GM19023 (cell line): Measurements from ENCODE around the gene MMP19.

Experiments used
- ATAC-seq: cut with Tn5 transposase; IDR thresholded peaks from one replicate; pipeline ENCODE4 v1.9.1; 2021; ENCODE audit warnings: mild to moderate bottlenecking, moderate library complexity; ENCODE audit not compliant: unreplicated experiment

Gene MMP19

DNA sequence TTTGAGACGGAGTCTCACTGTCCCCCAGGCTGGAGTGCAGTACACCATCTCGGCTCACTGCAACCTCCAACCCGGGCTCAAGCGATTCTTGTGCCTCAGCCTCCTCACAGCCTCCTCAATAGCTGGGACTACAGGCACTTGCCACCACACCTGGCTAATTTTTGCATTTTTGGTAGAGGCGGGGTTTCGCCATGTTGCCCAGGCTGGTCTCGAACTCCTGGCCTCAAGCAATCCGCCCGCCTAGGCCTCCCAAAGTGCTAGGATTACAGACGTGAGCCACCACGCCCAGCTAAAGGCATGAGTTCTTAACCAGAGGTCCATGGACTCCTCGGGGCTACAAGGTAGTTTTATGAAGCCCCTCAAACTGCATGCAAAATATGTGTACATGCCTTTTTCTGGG lies 27.3 kb downstream of the MMP19 start:
- ATAC-seq, result no peak

DNA sequence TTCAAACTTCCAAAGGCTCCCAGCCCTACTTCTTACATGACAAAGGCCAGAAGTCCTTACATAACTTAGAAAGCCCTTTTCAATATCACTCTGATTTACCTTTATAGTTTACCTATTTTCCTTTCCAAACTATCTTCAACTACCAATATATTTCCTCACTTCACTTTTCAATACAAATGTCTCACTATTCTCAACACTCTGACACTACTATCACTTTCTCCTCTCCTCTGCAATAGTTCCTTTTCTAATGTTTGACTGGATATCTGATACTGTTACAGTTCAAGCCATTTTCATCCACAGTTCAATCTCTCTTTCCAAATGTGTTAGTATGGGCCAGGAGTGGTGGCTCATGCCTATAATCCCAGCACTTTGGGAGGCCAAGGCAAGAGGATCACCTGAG lies 28.5 kb downstream of the MMP19 start:
- no peak for ATAC-seq

GRCh38 chr12:55812088-55812487 lies 30.6 kb downstream of the MMP19 start:
- no peak for ATAC-seq

- no peak for ATAC-seq
Measured at GRCh38 chr12:55809274-55809673, 33.5 kb downstream of the MMP19 start.

GRCh38 chr12:55806982-55807381 lies 35.8 kb downstream of the MMP19 start:
- ATAC-seq, result no peak

- no peak for ATAC-seq
Measured at GRCh38 chr12:55797550-55797949, 45.2 kb downstream of the MMP19 start.

- ATAC-seq, result no peak
Measured at GRCh38 chr12:55797068-55797467, 45.7 kb downstream of the MMP19 start.

DNA sequence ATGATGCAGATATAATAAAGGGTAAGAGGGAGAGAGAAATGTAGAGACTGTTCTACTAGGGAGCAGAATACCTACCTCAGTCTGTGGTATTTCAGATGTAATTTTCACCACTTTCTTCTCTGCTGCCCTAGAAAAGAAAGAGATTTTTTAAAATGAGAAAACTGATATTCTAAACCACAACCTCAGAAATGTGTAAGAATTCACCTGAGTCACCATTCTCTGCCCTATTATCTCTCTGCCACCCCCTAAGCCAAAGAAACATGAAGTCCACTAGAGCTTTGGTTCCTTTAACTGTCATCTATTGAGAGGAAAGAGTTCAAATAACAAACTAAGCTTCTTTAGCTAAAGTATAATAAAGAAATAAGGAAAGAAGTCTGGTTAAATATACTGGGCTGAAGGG lies 46.8 kb downstream of the MMP19 start:
- ATAC-seq, result no peak

- ATAC-seq, result no peak
Measured at GRCh38 chr12:55789893-55790292, 52.8 kb downstream of the MMP19 start.

DNA sequence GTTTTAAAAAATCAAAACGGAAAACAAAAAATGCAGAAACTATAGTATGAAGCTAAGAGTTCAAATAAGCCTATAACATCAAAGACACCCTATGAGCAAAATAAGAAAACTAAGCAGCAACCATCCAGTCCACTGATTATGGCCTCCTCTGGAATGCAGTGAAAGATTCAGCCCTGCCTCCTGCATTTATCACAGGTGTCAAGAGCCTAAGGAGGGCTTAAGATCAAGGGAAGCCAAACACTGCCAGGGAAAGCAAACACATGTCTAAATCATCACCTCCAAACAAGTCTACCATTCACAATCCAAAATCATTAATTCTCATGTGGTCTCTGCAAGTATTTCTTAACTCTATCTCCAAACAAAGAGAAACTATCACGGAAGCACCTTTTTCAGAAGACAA lies 53.6 kb downstream of the MMP19 start:
- no peak for ATAC-seq

DNA sequence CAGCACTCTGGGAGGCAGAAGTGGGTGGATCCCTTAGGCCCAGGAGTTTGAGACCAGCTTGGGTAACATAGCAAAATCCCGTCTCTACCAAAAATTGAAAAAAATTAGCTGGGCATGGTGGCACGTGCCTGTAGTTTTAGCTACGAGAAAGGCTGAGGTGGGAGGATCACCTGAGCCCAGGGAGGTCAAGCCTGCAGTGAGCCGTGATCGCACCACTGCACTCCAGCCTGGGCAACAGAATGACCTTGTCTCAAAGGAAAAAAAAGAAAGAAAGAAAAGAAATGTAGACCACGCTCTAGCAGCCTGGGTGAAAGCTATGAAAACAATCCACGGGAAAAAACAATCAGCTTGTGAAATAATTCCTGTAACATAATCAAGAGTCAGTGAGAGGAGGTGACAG lies 54.2 kb downstream of the MMP19 start:
- no peak for ATAC-seq
